Common myeloid progenitor, CD34-positive (primary cell): ENCODE measurements around the gene PNMA1.

Experiments used
- CTCF ChIA-PET: fragments of 350-600 bp; sonication (Branson Sonifier 250); formaldehyde crosslinking; loops from one replicate; lab custom pipeline; 2021; ENCODE audit warnings: antibody characterized with exemption; lab: Charles Lee
- POLR2A ChIA-PET: fragments of 350-600 bp; sonication (Branson Sonifier 250); formaldehyde crosslinking; loops from one replicate; lab custom pipeline; 2021; ENCODE audit warnings: antibody characterized with exemption; lab: Charles Lee
- DNase-seq, 3 donors: peaks; one replicate each; pipeline versions ENCODE4 v3.0.0 to v3.0.0-alpha.2; 2013
- H3K27ac ChIP-seq, 2 experiments: 1 replicate in 1 of 2; 2 replicates in 1 of 2; pipeline ENCODE4 v1.7.0; 2013; ENCODE audit warnings: inconsistent platforms in 2 of 2, low read length in 2 of 2, mild to moderate bottlenecking in 2 of 2, low read depth in 1 of 2, moderate library complexity in 1 of 2; ENCODE audit not compliant: severe bottlenecking in 2 of 2, insufficient read depth in 1 of 2, poor library complexity in 1 of 2
- H3K27me3 ChIP-seq, 5 experiments: replicated peaks in 2 of 5; 1 replicate in 3 of 5; 2 replicates in 2 of 5; pipeline versions ENCODE4 v1.6.1 to v1.7.0; 2013; ENCODE audit warnings: low read length in 4 of 5, mild to moderate bottlenecking in 2 of 5, moderate library complexity in 2 of 5, inconsistent platforms in 1 of 5; ENCODE audit not compliant: insufficient read depth in 5 of 5, control insufficient read depth in 4 of 5
- H3K36me3 ChIP-seq, 4 experiments: 1 replicate in 2 of 4; 2 replicates in 2 of 4; pipeline versions ENCODE4 v1.6.1 to v1.7.0; 2013; ENCODE audit warnings: low read length in 3 of 4, control low read depth in 1 of 4, mild to moderate bottlenecking in 1 of 4; ENCODE audit not compliant: control insufficient read depth in 4 of 4, insufficient read depth in 4 of 4
- H3K4me1 ChIP-seq, 4 experiments: 1 replicate in 3 of 4; 2 replicates in 1 of 4; pipeline versions ENCODE4 v1.6.1 to v1.7.1; 2013; ENCODE audit warnings: low read length in 3 of 4, mild to moderate bottlenecking in 3 of 4, control low read depth in 1 of 4, inconsistent platforms in 1 of 4, moderate library complexity in 1 of 4; ENCODE audit not compliant: control insufficient read depth in 4 of 4, insufficient read depth in 4 of 4; ENCODE audit errors: control extremely low read depth in 1 of 4
- H3K4me3 ChIP-seq, 7 experiments: 1 replicate in 4 of 7; 2 replicates in 3 of 7; pipeline versions ENCODE4 v1.5.1 to v1.7.0; 2013; ENCODE audit warnings: mild to moderate bottlenecking in 7 of 7, low read length in 6 of 7, moderate library complexity in 6 of 7, inconsistent platforms in 2 of 7, low read depth in 2 of 7, control low read depth in 1 of 7; ENCODE audit not compliant: insufficient read depth in 4 of 7, control insufficient read depth in 1 of 7; ENCODE audit errors: extremely low read depth in 1 of 7
- H3K9me3 ChIP-seq, 5 experiments: 1 replicate in 4 of 5; 2 replicates in 1 of 5; pipeline versions ENCODE4 v1.6.1 to v1.7.1; 2013; ENCODE audit warnings: low read length in 4 of 5, mild to moderate bottlenecking in 2 of 5, inconsistent platforms in 1 of 5, low read depth in 1 of 5, moderate library complexity in 1 of 5; ENCODE audit not compliant: control insufficient read depth in 4 of 5, insufficient read depth in 2 of 5; ENCODE audit errors: control extremely low read depth in 1 of 5
- WGBS: methylation state at CpG from one replicate; pipeline ENCODE4 v1.1.5; 2013; ENCODE audit not compliant: insufficient coverage; 5-methylcytosine and 5-hydroxymethylcytosine counted together

PNMA1 gene

DNA sequence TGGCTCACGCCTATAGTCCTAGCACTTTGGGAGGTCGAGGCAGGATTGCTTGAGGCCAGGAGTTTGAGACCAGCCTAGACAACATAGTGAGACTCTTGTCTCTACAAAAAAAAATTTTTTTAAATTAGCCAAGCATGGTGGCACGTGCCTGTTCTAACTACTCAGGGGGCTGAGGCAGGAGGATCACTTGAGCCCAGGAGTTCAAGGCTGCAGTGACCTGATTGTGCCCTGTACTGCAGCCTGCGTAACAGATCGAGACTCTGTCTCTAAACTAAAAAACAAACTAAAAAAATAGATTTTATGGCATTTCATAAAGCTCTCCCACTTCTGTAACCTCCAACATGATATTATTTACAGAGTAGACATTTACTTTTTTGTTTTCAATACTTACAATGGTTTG is 29.6 kb downstream of the PNMA1 start:
- H3K4me1 ChIP-seq = no peaks in the 10 kb centered on the region
- no peak overlapping the region for H3K27ac ChIP-seq
- peaks cover 0 to 4% (median 0%) of the 10 kb centered on the region in 4 experiments for H3K36me3 ChIP-seq
- H3K27me3 ChIP-seq = no peaks in the 10 kb centered on the region
- no peak for DNase-seq
- WGBS = 100% methylated on average over 3 of the region's 5 CpGs
- no peaks in the 10 kb centered on the region for H3K9me3 ChIP-seq
- ChIA-PET CTCF (no interaction called here), POLR2A (no interaction called here)
- no peak overlapping the region for H3K4me3 ChIP-seq

DNA sequence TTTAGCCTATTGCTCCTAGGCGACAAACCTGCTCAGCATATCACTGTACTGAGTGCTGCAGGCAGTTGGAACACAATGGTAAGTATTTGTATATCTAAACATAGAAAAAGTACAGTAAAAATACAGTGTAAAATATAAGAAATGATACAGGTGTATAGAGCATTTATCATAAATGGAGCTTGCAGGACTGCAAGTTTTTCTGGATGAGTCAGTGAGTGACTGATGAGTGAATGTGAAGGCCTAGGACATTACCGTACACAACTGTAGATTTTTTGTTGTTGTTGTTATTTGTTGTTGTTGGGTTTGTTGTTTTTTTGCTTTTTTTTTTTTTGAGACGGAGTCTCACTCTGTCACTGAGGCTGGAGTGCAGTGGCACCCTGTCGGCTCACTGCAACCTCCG is 33.4 kb downstream of the PNMA1 start:
- CTCF ChIA-PET = interaction anchor here (0.6 to 1.4 kb wide), 3 partner anchors 12 to 110 kb away, joined by 3 to 6 read pairs (median 3); no protein-coding TSS in a partner anchor
- 95% methylated on average over 3 of the region's 5 CpGs for WGBS

DNA sequence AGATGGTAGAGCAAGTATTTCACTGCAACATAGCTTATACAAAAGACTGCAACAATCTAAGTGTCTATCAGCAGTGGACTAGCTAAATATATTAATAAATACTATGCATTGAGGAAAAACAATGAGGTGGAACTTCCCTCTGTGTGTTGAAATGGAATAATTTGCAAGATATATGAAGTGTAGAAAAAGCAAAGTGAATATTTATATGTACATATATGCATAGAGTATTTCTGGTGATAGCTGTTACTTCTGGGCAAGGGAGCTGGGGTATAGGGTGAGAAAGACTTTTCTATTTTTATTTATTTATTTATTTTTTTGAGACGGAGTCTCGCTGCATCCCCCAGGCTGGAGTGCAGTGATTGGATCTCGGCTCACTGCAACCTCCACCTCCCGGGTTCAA is 35.5 kb downstream of the PNMA1 start:
- no peak overlapping the region for H3K4me3 ChIP-seq
- H3K36me3 ChIP-seq = no peaks in the 10 kb centered on the region
- ChIA-PET CTCF (no interaction called here), POLR2A (no interaction called here)
- no peak for DNase-seq
- H3K27ac ChIP-seq = no peak overlapping the region
- WGBS = 100% methylated on average over 3 of the region's 4 CpGs
- H3K9me3 ChIP-seq = no peaks in the 10 kb centered on the region
- H3K4me1 ChIP-seq = no peaks in the 10 kb centered on the region
- no peaks in the 10 kb centered on the region for H3K27me3 ChIP-seq

More for the DNA sequence above, 33.4 kb downstream of the PNMA1 start:
- Histone ChIP-seq H3K27ac (no peak overlapping the region), H3K9me3 (no peaks in the 10 kb centered on the region), H3K4me1 (no peaks in the 10 kb centered on the region), H3K36me3 (no peaks in the 10 kb centered on the region), H3K4me3 (no peak overlapping the region), H3K27me3 (no peaks in the 10 kb centered on the region)
- DNase-seq = no peak
- POLR2A ChIA-PET = no interaction called here

DNA sequence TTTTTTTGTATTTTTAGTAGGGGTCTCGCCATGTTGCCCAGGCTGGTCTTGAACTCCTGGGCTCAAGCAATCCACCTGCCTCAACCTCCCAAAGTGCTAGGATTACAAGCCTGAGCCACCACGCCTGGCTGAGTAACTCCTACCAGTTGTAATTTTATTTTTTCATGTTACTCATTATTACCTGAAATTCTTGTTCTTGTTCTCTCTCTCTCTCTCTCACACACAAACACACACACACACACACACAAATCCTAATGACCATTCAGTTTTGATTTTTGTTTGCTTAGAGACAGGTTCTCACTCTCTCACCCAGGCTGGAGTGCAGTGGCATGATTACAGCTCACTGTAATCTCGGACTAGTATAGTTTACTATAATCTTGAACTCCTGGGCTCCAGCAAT is 39.2 kb downstream of the PNMA1 start:
- ChIA-PET CTCF (interaction anchor here (0.9 kb wide), 1 partner anchor 45 kb away, joined by 3 read pairs; no protein-coding TSS in a partner anchor), POLR2A (interaction anchor here (0.6 kb wide), 1 partner anchor 10 kb away, joined by 8 read pairs; no protein-coding TSS in a partner anchor)
- Histone ChIP-seq H3K27me3 (no peaks in the 10 kb centered on the region), H3K4me1 (no peaks in the 10 kb centered on the region), H3K36me3 (peaks cover 0 to 2% (median 0%) of the 10 kb centered on the region in 4 experiments), H3K27ac (no peak overlapping the region), H3K4me3 (no peak overlapping the region), H3K9me3 (no peaks in the 10 kb centered on the region)
- no peak for DNase-seq
- WGBS = 100% methylated on average over 2 of the region's 3 CpGs

DNA sequence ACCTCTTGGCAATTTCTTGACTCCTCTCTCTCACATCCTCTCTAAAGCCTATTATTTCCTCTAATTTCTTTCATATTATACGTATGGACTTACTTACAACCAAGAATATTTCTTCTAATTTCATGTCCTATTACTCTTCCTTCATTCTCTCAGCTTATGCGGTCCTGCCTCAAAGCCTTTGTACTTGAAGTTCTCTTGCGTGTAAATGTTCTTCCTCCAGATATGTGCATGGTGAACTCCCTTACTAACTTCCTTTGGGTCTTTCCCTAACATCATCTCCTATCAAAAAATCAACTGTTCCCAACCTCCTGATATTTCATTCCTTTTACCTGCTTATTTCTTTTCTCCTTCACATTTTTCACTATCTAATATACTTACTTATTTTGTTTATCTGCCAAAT is 46.3 kb downstream of the PNMA1 start:
- Histone ChIP-seq H3K36me3 (peaks cover 0 to 2% (median 0%) of the 10 kb centered on the region in 4 experiments), H3K4me3 (no peak overlapping the region), H3K4me1 (no peaks in the 10 kb centered on the region), H3K9me3 (no peaks in the 10 kb centered on the region), H3K27me3 (no peaks in the 10 kb centered on the region), H3K27ac (no peak overlapping the region)
- no peak for DNase-seq
- CTCF ChIA-PET = interaction anchor here (1.8 kb wide), 1 partner anchor 12 kb away, joined by 6 read pairs; no protein-coding TSS in a partner anchor
- WGBS = 97% methylated on average over 3 of the region's 3 CpGs
- POLR2A ChIA-PET = no interaction called here

DNA sequence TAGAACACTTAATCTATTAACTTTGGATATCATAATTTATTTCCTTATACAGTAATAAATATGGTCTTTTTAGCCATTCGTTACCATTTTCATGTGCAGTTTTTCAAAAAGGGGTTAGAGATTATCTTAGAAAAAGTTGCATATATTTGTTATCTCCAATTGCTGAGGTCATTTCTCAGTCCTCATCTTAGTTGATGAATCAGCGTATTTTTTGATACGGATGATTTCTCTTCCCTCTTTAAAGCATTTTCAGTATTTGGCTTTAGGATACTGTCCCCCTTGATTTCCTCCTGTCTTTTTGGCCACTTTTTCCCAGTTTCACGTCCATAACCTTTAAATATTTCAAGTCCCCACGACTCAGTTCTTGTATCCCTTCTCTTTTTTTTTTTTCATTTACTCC is 47.6 kb downstream of the PNMA1 start:
- Histone ChIP-seq H3K36me3 (peaks cover 0 to 3% (median 1%) of the 10 kb centered on the region in 4 experiments), H3K27me3 (no peaks in the 10 kb centered on the region), H3K9me3 (no peaks in the 10 kb centered on the region), H3K4me3 (no peak overlapping the region), H3K4me1 (no peaks in the 10 kb centered on the region), H3K27ac (no peak overlapping the region)
- DNase-seq = no peak
- WGBS = 94% methylated on average over 4 of the region's 5 CpGs
- ChIA-PET POLR2A (no interaction called here), CTCF (no interaction called here)

DNA sequence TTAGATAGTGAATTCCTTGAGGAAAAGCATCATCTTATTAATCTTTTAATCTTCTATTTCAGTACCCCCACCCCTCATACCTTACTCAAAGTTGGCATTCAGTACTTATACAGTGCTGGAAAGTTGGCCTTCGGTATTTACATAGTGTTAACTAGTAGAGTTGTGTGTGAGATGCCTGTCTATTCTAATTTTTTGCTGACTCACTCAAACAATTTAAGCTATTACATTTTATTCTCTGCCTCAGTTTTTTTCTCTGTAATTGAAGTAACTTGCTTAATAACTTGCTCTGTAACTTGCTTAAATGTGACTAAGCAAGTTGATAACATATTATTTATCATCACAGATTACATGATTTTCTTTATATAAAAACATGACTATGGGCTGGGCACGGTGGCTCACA is 49.1 kb downstream of the PNMA1 start:
- DNase-seq = no peak
- POLR2A ChIA-PET = interaction anchor here (0.6 kb wide), 1 partner anchor 9 kb away, joined by 8 read pairs; no protein-coding TSS in a partner anchor
- Histone ChIP-seq H3K27me3 (no peaks in the 10 kb centered on the region), H3K9me3 (no peaks in the 10 kb centered on the region), H3K4me3 (no peak overlapping the region), H3K4me1 (no peaks in the 10 kb centered on the region), H3K27ac (no peak overlapping the region), H3K36me3 (peaks cover 0 to 3% (median 1%) of the 10 kb centered on the region in 4 experiments)
- WGBS = 100% methylated on average over 1 of the region's 2 CpGs
- CTCF ChIA-PET = interaction anchor here (0.7 to 1.1 kb wide), 2 partner anchors 22 to 96 kb away, joined by 3 read pairs; no protein-coding TSS in a partner anchor
